GM23248 (cell line): Measurements from ENCODE around the gene FAM234A.

ENCODE experiments used
- EZH2 ChIP-seq: fragments of 200-600 bp; sonication (generic); IDR thresholded peaks from 2 replicates; pipeline ENCODE4 v1.6.1; 2018; ENCODE audit warnings: antibody characterized with exemption, mild to moderate bottlenecking; ENCODE audit not compliant: insufficient read depth, poor library complexity, severe bottlenecking
- EZH2phosphoT487 ChIP-seq: fragments of 200-600 bp; sonication (generic); IDR thresholded peaks from 2 replicates; pipeline ENCODE4 v1.6.1; 2018; ENCODE audit warnings: antibody characterized with exemption, moderate library complexity, mild to moderate bottlenecking, low read depth; ENCODE audit not compliant: insufficient read depth

- TF ChIP-seq EZH2, result no peak
- no peak for TF ChIP-seq EZH2phosphoT487
Observed at GRCh38 chr16:282491-282890, 47.9 kb downstream of the FAM234A start.
